BJ (cell line): ENCODE data around the gene HAS3. TPM values are rescaled to one million over a fixed set of nuclear protein-coding genes. Genes with fewer than 3 reads are reported as not detected.
"Not testable (repeated sequence)": the region's sequence is repeated elsewhere in the genome, so short reads cannot be mapped to it uniquely, and the experiment has no call there.

Experiments used
- CTCF ChIA-PET: fragments of 350-600 bp; formaldehyde crosslinking; extraction: SDS; loops from one replicate; lab custom pipeline; 2021; ENCODE audit warnings: antibody characterized with exemption, inconsistent platforms; lab: Yijun Ruan, JAX
- POLR2A ChIA-PET: fragments of 300-600 bp; sonication (Branson Sonifier 250); formaldehyde crosslinking; extraction: SDS; loops from one replicate; lab custom pipeline; 2021; ENCODE audit warnings: antibody characterized with exemption; lab: Charles Lee
- DNase-seq: peaks from one replicate; pipeline ENCODE4 v3.0.0-alpha.2; 2011; ENCODE audit warnings: low read depth
- H3K27me3 ChIP-seq: 2 replicates; pipeline ENCODE4 v1.6.0; 2011; ENCODE audit warnings: low read length; ENCODE audit not compliant: control insufficient read depth, insufficient read depth
- H3K36me3 ChIP-seq: 2 replicates; pipeline ENCODE4 v1.5.1; 2011; ENCODE audit warnings: low read length; ENCODE audit not compliant: control insufficient read depth, insufficient read depth
- H3K4me3 ChIP-seq: 2 replicates; pipeline ENCODE4 v1.5.1; 2011; ENCODE audit warnings: low read depth, mild to moderate bottlenecking, control low read depth, low read length
- CTCF ChIP-seq: IDR thresholded peaks from 2 replicates; pipeline ENCODE4 v1.5.1; 2011; ENCODE audit warnings: low read depth, mild to moderate bottlenecking, control low read depth, inconsistent platforms, low read length, moderate library complexity; ENCODE audit not compliant: insufficient read depth
- polyA minus RNA-seq: library from RNA; depleted of rRNA, polyadenylated mRNA; stranded (reverse); fragments of >200 nt; gene quantifications from 2 replicates; pipeline ENCODE4 v1.2.3, GENCODE V29; 2011; rRNA and poly(A)+ RNA removed
- polyA plus RNA-seq: library from polyadenylated mRNA; depleted of rRNA; stranded (reverse); fragments of >200 nt; gene quantifications from 2 replicates; pipeline ENCODE4 v1.2.3, GENCODE V29; 2011; rRNA removed

The HAS3 gene
- polyA plus RNA-seq (1.8 and 2.3 TPM in 2 replicates), polyA minus RNA-seq (1.3 and 1.9 TPM in 2 replicates)

GRCh38 chr16:69105501-69106361 lies at the start of gene HAS3:
TSS of gene HAS3 (plus strand) at chr16:69105653. CDS start at chr16:69109396, 3,743 bp downstream.
- ChIA-PET CTCF (interaction anchor here (0.7 to 1.9 kb wide), 5 partner anchors 8 to 258 kb away, joined by 3 to 6 read pairs (median 4); no protein-coding TSS in a partner anchor), POLR2A (interaction anchor here (0.6 kb wide), 1 partner anchor 308 kb away, joined by 3 read pairs; no protein-coding TSS in a partner anchor)
- Histone ChIP-seq H3K27me3 (peaks cover 2% of the 10 kb centered on the region; the same call in 1 of the 2 replicates), H3K36me3 (no peaks in the 10 kb centered on the region), H3K4me3 (peak within 1 kb of the TSS; percentile 48)
- no peak for DNase-seq
- TF ChIP-seq CTCF, result no peak

GRCh38 chr16:69055980-69056379 lies 49.5 kb upstream of the HAS3 start:
- no peak for DNase-seq
- H3K36me3 ChIP-seq, result no peaks in the 10 kb centered on the region
- TF ChIP-seq CTCF, result no peak
- ChIA-PET POLR2A (interaction anchor here (0.6 kb wide), 1 partner anchor 11 kb away, joined by 11 read pairs; no protein-coding TSS in a partner anchor), CTCF (no interaction called here)
- H3K4me3 ChIP-seq, result no peak overlapping the region
- H3K27me3 ChIP-seq, result no peaks in the 10 kb centered on the region

- Histone ChIP-seq H3K4me3 (no peak overlapping the region), H3K36me3 (no peaks in the 10 kb centered on the region), H3K27me3 (no peaks in the 10 kb centered on the region)
- DNase-seq, result no peak
- TF ChIP-seq CTCF, result no peak
- ChIA-PET CTCF (no interaction called here), POLR2A (interaction anchor here (0.6 kb wide), 1 partner anchor 12 kb away, joined by 11 read pairs; no protein-coding TSS in a partner anchor)
These were observed 49.0 kb upstream of the HAS3 start for GRCh38 chr16:69056421-69056820.

- ChIA-PET POLR2A (interaction anchor here (0.6 kb wide), 1 partner anchor 17 kb away, joined by 13 read pairs; no protein-coding TSS in a partner anchor), CTCF (no interaction called here)
- no peak overlapping the region for H3K4me3 ChIP-seq
- no peaks in the 10 kb centered on the region for H3K27me3 ChIP-seq
- no peak for TF ChIP-seq CTCF
- peak; percentile 43 for DNase-seq
- no peaks in the 10 kb centered on the region for H3K36me3 ChIP-seq
These were observed 47.8 kb upstream of the HAS3 start for GRCh38 chr16:69057400-69058378.

DNA sequence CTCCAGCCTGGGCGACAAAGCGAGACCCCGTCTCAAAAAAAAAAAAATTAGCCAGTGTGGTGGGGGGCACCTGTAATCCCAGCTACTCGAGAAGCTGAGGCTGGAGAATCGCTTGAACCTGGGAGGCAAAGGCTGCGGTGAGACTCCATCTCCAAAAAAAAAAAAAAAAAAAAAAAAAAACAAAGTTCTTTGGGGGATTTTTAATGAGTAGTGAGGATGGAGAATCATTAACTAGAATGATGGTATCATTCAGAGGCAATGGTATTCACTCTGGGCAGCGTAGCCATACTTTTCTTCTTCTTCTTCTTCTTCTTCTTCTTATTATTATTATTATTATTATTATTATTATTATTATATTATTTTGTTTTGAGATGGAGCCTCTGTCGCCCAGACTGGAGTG lies 42.0 kb upstream of the HAS3 start:
- CTCF ChIA-PET, DNase-seq, H3K27me3 ChIP-seq, POLR2A ChIA-PET, H3K36me3 ChIP-seq, H3K4me3 ChIP-seq: not testable (repeated sequence)
